T47D (cell line): ENCODE measurements around the gene OTOP2.
"Not testable (repeated sequence)": the region's sequence is repeated elsewhere in the genome, so short reads cannot be mapped to it uniquely, and the experiment has no call there.

Source experiments
- DNase-seq, 2 experiments: peaks; one replicate each; pipeline versions ENCODE4 v3.0.0 to v3.0.0-alpha.2; 2011 to 2012; ENCODE audit warnings: low read depth in 1 of 2, low spot score in 1 of 2
- JUND ChIP-seq: IDR thresholded peaks from 2 replicates; pipeline ENCODE4 v1.6.1; 2012; ENCODE audit warnings: low read depth
- in situ Hi-C: cut with HindIII; loops from 2 replicates; pipeline ENCODE4 v1.10.0; 2016; ENCODE audit warnings: low sequenced_read_pairs, low pct_unique_long_range_greater_than_20kb

Gene OTOP2

GRCh38 chr17:74981318-74981978, 57.4 kb downstream of the OTOP2 start:
- in situ Hi-C loops = no loop called here
- DNase-seq = no peak
- no peak for TF ChIP-seq JUND

GRCh38 chr17:74981979-74982662, 58.0 kb downstream of the OTOP2 start:
- in situ Hi-C loops = no loop called here
- peak; percentile 87 to 89 for DNase-seq

GRCh38 chr17:74982663-74983313, 58.7 kb downstream of the OTOP2 start:
- DNase-seq, in situ Hi-C loops: not testable (repeated sequence)

More at GRCh38 chr17:74981979-74982662, 58.0 kb downstream of the OTOP2 start:
- TF ChIP-seq JUND = no peak
